NCI-H82 (cell line): ENCODE results near the gene DPH2.

Experiments
- DNase-seq: peaks from one replicate; lab custom pipeline; 2025; lab: John Stamatoyannopoulos, UW

DPH2 gene, protein sequence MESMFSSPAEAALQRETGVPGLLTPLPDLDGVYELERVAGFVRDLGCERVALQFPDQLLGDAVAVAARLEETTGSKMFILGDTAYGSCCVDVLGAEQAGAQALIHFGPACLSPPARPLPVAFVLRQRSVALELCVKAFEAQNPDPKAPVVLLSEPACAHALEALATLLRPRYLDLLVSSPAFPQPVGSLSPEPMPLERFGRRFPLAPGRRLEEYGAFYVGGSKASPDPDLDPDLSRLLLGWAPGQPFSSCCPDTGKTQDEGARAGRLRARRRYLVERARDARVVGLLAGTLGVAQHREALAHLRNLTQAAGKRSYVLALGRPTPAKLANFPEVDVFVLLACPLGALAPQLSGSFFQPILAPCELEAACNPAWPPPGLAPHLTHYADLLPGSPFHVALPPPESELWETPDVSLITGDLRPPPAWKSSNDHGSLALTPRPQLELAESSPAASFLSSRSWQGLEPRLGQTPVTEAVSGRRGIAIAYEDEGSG

DNA sequence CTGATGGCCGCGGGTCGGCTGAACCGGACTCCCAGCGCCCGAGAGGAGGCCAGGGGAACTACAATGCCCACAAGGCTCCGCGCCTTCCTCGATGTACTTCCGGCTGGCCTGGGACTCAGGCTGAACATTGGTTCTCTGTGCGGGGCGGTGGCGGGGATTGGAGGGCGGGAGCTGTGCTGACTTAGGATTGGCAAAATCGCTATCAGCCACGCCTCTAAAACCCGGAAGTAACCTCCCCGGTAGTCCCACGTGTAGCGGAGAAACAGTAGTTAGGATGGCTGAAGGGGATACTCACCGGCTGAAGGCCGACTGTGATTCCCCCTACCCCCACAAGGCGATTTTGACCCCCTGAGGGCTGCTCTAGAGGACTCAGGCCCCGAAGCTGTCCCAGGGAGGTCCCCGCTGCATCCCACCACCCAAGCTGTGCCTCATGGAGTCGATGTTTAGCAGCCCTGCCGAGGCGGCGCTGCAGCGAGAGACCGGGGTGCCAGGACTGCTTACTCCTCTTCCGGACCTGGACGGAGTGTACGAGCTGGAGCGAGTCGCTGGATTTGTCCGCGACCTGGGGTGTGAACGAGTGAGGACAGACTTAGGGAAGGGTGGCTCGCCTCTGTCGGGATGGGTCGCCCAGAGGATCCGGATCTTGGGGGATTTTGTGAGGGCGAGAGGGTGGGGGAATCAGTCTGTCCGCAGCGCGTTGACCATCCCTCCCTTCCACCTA lies at the start of gene DPH2:
Gene DPH2, plus strand, starts transcription at position 265 of the 721 bp plus-strand sequence. Its CDS starts 166 bp downstream, at position 431.
- peak; percentile 99 for DNase-seq

DNA sequence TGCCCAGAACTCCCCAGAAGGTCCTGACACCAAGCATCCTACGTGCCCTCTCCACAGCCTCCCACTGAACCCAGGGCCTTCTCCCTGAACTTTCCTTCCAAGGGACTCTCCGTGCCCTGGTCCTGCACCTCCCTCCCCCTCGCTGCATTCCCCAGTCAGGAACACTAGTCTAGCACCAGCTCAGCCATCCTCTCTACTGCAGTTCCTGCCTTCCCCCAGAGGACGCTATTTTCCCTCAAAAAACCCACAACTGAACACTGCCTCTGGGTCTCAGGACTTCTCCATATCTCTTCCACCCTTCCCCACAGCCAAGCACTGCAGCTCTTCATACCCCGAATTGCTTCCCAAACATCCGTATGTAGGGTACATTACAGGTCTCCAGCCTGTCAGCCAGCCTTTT lies 48.8 kb upstream of the DPH2 start:
- DNase-seq = no peak

DNA sequence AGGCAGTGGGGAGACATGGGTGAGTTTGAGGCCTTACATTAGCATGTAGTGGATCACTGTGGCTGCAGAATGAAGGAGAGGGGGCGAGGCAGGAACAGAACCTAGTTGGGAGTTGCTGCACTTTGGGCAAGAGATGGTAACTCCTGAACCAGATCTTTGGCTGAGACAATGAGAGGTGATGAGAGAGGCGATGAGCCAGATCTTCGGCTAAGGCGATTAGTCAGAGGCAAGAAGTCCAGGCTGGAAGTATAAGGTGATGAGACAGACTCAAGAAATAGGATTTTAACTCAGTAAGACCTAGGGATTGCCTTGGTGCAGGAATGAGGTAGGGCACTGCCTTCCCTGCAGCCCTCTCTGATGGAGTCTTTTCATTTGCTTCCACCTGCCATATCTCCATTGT lies 45.3 kb upstream of the DPH2 start:
- peak; percentile 88 for DNase-seq

DNA sequence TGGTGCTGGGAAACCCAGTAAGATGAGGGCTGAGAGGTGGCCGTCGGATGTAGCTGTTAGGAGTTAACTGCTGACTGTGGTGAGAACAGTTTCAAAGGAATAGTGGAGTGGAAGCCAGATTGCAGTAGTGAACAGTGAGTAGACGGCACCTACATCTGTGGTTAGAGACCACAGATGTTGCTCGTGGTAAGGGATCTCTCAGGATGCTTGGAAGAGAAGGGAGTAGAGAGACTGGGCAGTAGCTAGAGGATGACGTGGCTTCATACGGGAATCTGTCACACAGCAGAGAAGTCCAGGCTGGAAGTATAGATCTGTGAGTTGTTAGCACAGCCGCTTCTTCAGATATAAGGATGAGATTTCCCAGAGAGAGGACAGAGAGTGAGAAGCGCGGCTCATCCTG lies 44.0 kb upstream of the DPH2 start:
- DNase-seq = no peak

DNA sequence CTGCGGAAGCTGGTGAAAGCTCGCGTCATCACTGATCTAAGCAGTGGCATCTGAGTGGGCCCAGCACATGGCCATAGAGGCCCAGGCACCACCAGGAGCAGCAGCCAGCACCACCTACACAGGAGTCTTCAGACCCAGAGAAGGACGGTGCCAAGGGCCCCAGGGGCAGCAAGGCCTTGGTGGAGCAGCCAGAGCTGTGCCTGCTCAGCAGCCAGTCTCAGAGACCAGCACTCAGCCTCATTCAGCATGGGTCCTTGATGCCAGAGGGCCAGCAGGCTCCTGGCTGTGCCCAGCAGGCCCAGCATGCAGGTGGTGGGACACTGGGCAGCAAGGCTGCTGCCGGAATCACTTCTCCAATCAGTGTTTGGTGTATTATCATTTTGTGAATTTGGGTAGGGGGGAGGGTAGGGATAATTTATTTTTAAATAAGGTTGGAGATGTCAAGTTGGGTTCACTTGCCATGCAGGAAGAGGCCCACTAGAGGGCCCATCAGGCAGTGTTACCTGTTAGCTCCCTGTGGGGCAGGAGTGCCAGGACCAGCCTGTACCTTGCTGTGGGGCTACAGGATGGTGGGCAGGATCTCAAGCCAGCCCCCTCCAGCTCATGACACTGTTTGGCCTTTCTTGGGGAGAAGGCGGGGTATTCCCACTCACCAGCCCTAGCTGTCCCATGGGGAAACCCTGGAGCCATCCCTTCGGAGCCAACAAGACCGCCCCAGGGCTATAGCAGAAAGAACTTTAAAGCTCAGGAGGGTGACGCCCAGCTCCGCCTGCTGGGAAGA lies 39.5 kb upstream of the DPH2 start:
- peak; percentile 59 for DNase-seq

DNA sequence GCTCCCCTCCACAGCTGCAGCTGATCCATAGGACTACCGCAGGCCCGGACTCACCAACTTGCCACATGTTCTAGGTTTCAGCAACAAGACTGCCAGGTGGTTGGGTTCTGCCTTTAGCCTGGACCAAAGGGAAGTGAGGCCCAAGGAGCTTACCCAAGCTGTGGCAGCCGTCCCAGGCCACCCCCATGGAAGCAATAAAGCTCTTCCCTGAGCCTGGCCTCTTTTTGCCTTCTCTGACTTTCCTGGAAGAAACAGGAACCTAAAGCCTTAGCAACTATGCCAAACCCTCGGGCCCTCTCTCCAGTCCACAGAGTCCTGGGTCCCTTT lies 38.9 kb upstream of the DPH2 start:
- DNase-seq = no peak

DNA sequence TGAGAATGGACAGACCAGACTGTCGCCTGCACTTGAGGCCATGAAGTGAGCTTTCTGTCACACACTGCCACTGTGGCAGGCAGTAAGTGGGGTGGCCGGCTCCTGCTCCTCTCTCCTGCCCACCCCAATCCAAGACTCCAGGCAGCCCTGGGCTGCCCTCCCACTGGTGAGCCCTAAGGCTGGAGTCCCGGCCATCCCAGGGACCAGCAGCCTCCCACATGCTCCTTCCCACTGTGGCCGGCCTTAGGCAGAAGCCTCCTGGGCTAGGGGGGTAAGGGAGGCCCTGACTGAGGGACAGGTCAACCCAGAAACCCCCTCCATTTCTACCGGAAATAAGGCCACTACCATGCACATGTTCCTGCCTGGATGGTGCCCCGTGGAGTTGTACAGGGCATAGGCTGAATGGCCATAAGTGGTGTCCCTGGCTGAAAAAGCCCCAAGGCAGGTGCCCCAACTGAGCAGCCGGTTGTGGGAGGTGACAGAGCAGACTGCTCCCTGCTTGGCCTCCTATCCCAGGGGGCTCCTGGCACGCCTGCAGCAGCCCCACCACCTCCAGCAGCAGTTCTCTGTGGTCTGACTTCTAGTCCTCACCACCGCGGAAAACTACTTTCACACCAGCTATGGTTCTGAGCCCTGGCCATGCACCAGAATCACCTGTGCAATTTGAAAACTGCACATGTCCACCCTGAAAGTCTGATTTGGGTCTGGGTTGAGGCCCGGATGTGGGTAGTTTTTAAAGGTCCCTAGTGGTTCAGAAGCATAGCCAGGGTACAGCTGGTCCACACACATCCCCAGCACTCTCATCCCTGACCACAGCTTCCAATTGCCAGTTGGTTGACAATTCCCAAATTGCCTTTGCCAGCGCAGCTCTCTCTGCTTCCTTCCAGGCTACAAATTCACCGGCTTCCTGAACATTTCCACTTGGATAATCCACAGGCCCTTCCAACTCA lies 37.8 kb upstream of the DPH2 start:
- DNase-seq = no peak

DNA sequence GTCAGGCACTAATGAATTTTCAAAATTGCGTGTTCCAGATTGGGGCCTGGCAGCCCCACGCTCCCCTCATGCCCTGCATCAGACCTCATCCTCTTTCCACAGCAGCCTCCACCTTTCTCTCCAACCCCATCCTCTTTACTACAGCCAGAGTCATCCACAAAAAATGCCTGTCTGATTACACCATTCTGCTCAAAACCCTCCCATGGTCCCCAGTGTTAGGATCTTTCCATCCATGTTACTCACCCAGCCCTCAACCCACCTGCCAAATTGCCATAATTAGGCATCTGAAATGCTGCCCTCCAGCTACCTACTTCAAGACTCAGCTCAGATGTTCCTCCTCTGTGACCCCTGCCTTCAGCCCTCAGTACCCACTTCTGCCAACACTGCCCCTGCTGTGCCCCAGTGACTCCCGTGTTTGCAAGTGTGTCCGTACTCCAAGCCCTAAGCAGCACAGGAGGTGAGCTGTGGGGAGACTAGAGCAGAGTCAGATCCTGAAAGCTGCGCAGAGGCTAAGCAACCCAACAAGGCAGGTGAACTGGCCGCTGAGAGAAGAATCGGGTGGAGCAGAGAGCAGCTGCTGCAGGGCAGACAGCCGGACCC lies 36.9 kb upstream of the DPH2 start:
- no peak for DNase-seq

DNA sequence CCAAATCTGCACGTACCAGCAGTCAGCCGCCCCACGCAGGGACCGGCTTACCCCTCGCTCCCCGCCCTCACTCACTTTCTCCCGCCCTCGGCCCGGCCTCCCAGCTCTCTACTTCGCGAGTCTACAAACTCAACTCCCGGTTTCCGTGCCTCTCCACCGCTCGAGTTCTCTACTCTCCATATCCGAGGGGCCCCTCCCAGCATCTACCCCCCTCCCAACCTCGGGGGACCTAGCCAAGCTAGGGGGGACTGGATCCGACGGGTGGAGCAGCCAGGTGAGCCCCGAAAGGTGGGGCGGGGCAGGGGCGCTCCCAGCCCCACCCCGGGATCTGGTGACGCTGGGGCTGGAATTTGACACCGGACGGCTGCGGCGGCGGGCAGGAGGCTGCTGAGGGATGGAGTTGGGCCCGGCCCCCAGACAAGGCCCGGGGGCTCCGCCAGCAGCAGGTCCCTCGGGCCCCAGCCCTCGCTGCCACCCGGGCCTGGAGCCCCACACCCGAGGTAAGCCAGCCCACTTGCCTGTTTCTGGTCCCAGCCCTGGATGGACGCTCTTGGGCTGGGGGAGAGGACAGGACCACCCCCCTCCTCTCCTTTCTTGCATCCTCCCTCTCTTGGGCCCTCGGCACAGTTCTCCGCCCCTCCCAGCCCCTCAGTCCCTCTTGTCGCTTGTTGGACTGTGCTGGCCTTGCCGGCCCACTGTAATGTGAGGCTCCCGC lies 36.3 kb upstream of the DPH2 start, which contains the start of gene ARTN:
Gene ARTN, plus strand, starts transcription at position 416 of the 715 bp plus-strand sequence. CDS start 1,856 bp downstream, outside the sequence.
- DNase-seq = no peak

DNA sequence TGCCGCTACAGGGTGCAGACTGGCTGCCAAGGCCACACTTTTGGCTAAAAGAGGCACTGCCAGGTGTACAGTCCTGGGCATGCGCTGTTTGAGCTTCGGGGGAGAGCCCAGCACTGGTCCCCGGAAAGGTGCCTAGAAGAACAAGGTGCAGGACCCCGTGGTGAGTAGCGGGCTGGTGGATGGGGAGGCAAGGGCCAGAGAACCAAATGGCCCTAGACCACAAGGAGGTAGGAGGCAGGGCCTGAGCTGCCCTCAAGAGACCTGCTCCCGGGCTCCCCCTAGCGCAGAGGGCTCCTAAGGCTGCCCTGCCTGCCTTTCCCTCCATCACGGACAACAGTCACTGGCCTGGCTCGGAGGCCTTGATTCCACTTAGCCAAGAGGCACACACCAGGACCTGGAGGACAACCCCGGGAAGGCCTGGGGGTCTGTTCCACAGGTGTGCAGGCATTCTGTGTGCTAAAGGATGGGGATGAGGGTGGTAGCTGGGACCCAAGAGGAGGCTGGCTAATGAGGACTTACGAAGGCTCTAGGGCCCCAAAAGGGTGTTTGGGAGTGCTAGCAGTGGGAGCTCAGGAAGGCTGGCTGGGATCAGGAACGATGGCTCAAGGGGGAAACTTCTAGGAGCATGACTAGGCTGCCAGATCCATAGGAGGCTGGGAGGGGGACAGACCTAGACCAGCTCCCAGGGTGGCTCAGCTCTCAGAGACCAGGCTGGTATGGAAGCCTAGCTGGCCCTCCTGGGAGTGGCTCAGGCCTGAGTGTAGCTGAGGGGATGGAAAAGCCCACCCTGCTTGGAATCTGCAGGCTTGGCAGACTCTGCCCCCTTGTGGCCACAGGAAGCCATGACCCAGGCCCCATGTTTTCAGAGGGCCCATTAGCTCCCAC lies 35.5 kb upstream of the DPH2 start:
- DNase-seq = peak; percentile 91

DNA sequence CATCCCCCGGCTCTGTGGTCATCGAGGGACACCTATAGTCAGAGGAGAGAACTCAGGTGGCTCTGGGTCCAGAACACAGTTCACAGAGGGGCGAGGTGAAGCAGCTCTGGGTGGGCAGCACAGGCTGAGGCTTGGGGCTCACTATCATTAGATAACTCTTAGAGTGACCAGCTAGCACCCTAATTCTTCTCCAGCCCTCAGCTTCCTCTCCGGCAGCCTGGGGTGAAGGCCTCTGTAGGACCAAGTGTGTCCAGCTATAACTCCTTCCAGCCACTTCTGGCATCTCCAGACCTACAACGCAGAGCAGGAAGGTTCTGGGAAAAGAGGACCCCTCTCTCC lies 34.9 kb upstream of the DPH2 start:
- no peak for DNase-seq

DNA sequence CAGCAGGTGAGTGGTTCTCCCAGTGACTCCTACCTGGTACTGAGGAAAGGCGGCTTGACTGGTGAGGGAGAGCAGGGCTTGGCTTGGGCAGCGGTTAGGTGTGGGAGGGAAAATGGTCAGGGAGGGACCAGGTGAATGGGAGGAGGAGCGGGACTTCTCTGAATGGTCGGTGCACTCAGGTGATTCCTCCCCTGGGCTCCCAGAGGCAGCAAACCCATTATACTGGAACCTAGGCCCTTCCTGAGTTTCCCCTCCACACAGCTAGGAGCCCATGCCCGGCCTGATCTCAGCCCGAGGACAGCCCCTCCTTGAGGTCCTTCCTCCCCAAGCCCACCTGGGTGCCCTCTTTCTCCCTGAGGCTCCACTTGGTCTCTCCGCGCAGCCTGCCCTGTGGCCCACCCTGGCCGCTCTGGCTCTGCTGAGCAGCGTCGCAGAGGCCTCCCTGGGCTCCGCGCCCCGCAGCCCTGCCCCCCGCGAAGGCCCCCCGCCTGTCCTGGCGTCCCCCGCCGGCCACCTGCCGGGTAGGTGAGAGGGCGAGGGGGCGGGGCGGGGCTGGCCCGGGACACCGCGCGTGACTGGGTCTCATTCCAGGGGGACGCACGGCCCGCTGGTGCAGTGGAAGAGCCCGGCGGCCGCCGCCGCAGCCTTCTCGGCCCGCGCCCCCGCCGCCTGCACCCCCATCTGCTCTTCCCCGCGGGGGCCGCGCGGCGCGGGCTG lies 33.9 kb upstream of the DPH2 start:
- no peak for DNase-seq

DNA sequence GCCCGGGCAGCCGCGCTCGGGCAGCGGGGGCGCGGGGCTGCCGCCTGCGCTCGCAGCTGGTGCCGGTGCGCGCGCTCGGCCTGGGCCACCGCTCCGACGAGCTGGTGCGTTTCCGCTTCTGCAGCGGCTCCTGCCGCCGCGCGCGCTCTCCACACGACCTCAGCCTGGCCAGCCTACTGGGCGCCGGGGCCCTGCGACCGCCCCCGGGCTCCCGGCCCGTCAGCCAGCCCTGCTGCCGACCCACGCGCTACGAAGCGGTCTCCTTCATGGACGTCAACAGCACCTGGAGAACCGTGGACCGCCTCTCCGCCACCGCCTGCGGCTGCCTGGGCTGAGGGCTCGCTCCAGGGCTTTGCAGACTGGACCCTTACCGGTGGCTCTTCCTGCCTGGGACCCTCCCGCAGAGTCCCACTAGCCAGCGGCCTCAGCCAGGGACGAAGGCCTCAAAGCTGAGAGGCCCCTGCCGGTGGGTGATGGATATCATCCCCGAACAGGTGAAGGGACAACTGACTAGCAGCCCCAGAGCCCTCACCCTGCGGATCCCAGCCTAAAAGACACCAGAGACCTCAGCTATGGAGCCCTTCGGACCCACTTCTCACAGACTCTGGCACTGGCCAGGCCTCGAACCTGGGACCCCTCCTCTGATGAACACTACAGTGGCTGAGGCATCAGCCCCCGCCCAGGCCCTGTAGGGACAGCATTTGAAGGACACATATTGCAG lies 33.2 kb upstream of the DPH2 start:
- DNase-seq = peak; percentile 36

DNA sequence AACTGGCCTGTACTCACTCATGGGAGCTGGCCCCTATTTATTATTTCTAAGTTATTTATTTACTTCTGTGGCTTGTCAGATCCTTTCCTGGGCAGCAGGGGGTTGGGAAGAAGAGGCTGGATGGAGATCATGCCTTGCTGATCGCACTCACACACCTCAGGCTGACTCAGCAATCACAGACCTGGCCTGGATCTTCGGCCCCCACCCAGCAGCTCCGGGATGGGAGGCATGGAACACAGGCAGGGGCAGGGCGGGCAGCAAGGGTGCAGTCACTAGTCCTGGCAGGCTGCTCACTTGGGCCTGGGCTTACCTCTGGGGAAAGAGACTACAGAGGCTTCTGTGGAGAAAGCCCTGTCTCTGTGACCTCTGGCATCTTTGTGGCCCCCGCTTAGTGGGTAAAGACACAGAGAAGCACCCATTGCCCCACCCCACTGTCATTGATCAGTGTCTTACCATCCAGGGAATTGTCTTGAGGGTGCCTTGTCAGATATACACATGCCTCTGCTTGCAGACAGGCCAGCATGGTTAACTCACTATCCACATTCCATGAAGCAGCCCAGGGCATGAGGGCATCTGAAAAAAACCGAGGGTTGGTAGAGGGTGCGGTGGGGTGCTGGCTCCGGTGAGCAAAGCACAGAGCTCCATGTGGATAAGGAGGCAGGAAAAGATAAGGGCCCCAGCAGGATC lies 32.5 kb upstream of the DPH2 start:
- no peak for DNase-seq

DNA sequence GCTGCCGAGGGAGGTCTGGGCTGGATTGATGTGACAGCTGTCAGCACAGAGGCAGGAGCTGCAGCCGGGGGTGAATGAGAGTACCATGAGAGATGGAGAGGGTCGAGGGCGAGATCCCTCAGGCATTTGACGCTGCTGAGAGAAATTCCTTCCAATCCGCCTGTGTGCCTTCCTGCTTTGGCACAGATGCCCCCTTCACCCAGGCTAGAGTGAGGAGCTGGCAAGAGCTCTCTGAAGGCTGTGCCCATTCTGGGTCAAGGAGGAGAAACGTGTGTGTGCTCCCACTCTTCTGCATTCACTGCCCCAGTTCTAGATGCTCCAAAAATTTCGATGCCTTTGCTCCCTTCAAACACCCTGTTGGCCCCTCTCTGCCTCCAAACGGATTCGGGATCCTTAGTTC lies 31.4 kb upstream of the DPH2 start:
- DNase-seq = no peak

DNA sequence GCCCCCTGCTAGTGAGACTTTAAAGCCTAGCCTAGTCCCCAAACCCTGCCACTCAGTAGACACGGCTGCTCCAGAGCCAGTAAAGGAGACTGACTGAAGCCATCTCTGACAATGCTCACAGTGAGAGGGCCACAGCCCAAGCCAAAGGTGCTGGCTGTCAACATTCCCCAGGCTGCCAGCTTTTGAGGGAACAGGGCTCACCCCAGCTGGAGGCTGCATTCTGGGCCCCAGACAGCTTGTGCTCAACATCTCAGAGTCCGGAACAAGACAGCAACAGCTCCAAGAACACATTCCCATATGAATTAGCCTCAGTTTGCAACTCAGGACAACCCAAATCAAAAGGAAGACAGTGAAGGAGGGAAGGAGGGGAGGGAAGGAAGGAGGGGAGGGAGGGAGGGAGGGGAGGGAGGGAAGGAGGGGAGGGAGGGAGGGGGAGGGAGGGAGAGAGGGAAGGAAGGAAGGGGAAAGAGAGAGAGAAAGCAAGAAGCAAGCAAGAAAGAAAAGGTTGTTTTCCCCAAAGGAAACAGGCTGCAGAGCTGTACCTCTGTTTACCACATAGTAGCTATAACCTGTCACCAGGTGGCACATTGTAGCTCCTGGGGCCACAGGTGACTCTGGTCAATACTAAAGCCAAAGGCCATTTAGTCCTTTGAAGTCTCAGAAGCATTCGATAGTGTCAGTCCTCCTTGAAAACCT lies 30.8 kb upstream of the DPH2 start:
- no peak for DNase-seq

DNA sequence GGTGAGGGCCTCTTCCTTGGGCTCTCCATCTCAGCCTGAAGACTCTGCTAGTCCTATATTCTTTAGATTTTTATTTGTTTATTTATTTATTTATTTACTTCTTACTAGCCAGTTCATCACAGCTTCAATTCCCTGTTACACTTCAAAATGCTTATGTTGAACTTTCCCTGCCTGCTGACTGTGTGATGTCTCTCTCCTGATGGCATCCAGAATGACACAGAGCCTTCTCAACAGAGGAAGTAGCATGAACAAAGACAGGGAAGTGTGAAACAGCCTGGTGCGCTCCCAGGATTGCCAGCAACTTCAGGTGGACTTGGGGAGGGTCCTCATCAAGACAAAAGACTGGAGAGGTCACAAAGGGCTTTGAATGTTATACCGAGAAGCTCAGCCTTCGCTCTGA lies 27.4 kb upstream of the DPH2 start:
- DNase-seq = no peak
